Measurements from ENCODE around the gene GNG13. TPM values are rescaled to one million over a fixed set of nuclear protein-coding genes. Genes with fewer than 3 reads are reported as not detected.
"Not testable (repeated sequence)": the region's sequence is repeated elsewhere in the genome, so short reads cannot be mapped to it uniquely, and the experiment has no call there.

GNG13 gene
- total RNA-seq, 2 experiments from 2014 or later: not detected

DNA sequence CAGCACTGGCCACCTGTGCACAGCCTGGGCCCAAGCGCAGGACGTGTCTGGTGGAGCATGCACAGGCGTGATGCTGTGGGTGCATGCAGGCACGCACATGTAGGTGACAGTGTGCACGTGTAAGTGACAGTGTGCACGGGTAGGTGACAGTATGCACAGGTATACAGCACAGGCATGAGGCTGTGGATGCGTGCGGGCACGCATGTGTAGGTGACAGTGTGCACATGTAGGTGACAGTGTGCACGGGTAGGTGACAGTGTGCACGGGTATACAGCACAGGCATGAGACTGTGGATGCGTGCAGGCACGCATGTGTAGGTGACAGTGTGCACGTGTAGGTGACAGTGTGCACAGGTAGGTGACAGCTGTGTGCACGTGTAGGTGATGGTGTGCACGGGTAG, 20.2 kb downstream of the GNG13 start:
- ATAC-seq: no peak
- CTCF ChIA-PET: interaction anchor here (1.1 kb wide), 1 partner anchor 68 kb away, joined by 4 read pairs; no protein-coding TSS in a partner anchor
- no peak for DNase-seq
- Mint-ChIP-seq H3K27ac (no peak overlapping the region), H3K4me1 (peaks cover 2% of the 10 kb centered on the region), H3K27me3 (peaks cover 4% of the 10 kb centered on the region), H3K36me3 (no peaks in the 10 kb centered on the region), H3K4me3 (no peak overlapping the region), H3K9me3 (ENCODE audit: low read depth) (no peaks in the 10 kb centered on the region)

DNA sequence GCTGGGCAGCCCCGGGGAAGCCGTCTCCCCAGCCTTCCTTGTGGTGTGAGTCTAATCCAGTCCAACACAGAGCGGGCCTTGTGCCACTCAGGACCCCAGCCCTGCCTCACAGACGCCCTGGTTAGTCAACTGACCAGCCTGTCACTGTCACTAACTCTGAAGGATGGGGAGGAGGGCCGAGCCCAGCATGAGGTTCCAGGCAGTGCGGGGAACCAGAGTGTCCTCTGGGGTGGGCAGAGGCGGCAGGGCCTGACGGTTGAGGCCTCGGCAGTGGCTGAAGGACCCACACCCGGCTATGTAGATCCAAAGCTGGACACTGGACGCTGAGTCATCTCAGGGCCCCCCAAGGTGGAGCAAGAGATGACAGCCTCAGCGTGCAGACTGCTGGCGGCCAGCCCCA, 21.0 kb downstream of the GNG13 start:
- DNase-seq (no peak), ATAC-seq (no peak)
- CTCF ChIA-PET: no interaction called here
- H3K27ac Mint-ChIP-seq: no peak overlapping the region
- H3K4me3 Mint-ChIP-seq: no peak overlapping the region
- peaks cover 4% of the 10 kb centered on the region for H3K27me3 Mint-ChIP-seq
- no peaks in the 10 kb centered on the region for H3K9me3 Mint-ChIP-seq (ENCODE audit: low read depth)
- H3K36me3 Mint-ChIP-seq: no peaks in the 10 kb centered on the region
- peaks cover 2% of the 10 kb centered on the region for H3K4me1 Mint-ChIP-seq

DNA sequence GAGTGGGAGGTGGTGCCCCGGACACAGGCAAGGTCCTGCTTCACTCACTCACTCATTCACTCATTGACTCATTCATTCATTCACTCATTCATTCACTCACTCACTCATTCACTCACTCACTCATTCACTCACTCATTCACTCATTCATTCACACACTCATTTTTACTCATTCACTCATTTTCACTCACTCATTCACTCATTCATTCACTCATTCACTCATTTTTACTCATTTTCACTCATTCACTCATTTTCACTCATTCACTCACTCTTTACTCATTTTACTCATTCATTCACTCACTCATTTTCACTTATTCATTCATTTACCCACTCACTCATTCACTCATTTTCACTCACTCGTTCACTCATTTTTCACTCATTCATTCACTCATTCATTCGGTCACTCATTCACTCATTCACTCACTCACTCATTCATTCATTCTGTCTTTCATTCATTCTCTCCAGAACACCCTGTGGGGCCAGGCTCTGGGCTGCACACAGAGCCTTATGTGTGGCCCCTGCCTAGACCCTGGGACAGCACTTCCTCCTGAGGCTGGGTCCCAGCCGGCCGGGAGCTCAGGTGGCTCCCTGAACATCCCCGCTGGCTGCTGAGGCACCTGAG, 21.5 kb downstream of the GNG13 start:
- CTCF ChIA-PET: no interaction called here
- DNase-seq (no peak), ATAC-seq (no peak)
- H3K4me3 Mint-ChIP-seq: no peak overlapping the region
- peaks cover 4% of the 10 kb centered on the region for H3K27me3 Mint-ChIP-seq
- H3K9me3 Mint-ChIP-seq (ENCODE audit: low read depth): no peaks in the 10 kb centered on the region
- no peaks in the 10 kb centered on the region for H3K36me3 Mint-ChIP-seq
- H3K4me1 Mint-ChIP-seq: peaks cover 2% of the 10 kb centered on the region
- H3K27ac Mint-ChIP-seq: no peak overlapping the region

DNA sequence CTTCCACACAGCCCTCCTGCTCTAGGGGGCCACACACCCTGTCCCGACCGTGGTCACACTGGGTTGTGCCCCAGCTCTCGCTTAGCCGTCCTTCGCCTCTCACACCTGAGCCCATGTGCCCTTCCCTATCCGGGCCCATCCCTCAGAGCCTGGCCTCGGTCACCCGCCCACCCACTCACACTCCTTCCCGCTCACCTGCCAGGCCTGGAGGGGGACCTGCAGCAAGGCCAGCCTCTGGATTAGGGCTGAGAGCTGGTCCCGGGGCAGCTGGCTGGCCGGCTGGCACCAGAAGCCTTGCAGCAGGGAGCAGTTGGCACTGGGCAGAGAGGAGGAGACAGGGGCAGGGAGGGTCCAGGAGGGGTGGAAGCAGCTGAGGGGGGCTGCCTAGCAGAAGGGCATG, 22.1 kb downstream of the GNG13 start:
- Mint-ChIP-seq H3K4me1 (peaks cover 2% of the 10 kb centered on the region), H3K27me3 (peaks cover 4% of the 10 kb centered on the region), H3K4me3 (no peak overlapping the region), H3K36me3 (no peaks in the 10 kb centered on the region), H3K27ac (no peak overlapping the region), H3K9me3 (ENCODE audit: low read depth) (no peaks in the 10 kb centered on the region)
- no peak for DNase-seq
- no peak for ATAC-seq
- CTCF ChIA-PET: no interaction called here

DNA sequence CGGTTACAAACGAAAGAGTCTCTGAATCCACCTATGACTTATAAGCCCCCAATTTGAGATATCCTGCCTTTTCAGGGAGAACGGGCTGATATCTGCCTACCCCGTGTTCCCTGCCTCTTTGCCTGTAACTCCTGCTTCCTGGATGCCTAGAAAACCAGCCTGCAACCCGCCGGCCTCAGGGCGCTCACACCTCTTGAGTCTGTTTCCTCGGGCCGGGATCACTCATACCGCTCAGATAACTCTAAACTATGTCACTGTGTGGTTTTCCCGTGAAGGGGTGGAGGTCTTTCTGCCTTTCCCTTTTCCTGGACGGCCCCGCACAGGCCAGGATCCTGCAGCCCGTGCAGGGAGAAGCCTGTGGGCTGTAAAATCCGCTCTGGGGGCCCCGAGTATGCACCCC, 22.7 kb downstream of the GNG13 start:
- Mint-ChIP-seq H3K27me3 (peaks cover 4% of the 10 kb centered on the region), H3K27ac (no peak overlapping the region), H3K4me1 (peaks cover 2% of the 10 kb centered on the region), H3K4me3 (no peak overlapping the region), H3K36me3 (no peaks in the 10 kb centered on the region), H3K9me3 (ENCODE audit: low read depth) (no peaks in the 10 kb centered on the region)
- CTCF ChIA-PET: no interaction called here
- DNase-seq: no peak
- no peak for ATAC-seq

DNA sequence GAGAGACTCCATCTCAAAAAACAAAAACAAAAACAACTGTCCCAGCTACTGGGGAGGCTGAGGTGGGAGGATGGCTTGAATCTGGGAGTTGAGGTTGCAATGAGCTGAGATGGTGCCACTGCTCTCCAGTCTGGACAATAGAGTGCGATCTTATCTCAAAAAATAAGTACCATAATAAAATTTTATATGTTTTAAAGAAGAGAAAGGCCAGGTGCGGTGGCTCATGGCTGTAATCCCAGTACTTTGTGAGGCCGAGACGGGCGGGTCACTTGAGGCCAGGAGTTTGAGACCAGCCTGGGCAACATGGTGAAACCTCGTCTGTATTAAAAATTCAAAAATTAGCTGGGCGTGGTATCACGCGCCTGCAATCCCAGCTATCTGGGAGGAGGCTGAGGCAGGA, 23.7 kb downstream of the GNG13 start:
- peaks cover 2% of the 10 kb centered on the region for H3K4me1 Mint-ChIP-seq
- no peak for ATAC-seq
- no peak for DNase-seq

DNA sequence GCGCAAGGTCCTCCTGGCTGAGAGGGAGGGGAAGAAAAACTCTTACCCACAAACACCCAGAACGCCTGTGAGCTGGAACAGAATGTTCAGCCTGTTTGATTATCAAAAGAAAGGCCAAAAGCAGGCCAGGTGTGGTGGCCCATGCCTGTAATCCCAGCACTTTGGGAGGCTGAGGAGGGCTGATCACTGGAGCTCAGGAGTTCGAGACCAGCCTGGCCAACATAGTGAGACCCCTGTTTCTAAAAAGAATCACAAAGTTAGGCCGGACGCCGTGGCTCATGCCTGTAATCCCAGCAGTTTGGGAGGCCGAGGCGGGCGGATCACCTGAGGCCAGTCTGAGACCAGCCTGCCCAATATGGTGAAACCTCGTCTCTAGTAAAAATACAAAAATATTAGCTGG, 24.2 kb downstream of the GNG13 start:
- H3K27ac Mint-ChIP-seq; H3K4me3 Mint-ChIP-seq; H3K4me1 Mint-ChIP-seq; DNase-seq; H3K27me3 Mint-ChIP-seq; ATAC-seq; H3K36me3 Mint-ChIP-seq; H3K9me3 Mint-ChIP-seq (ENCODE audit: low read depth): not testable (repeated sequence)
- CTCF ChIA-PET: interaction anchor here (1.7 kb wide), 1 partner anchor 9 kb away, joined by 4 read pairs; no protein-coding TSS in a partner anchor

More for the DNA sequence above, 23.7 kb downstream of the GNG13 start:
- peaks cover 4% of the 10 kb centered on the region for H3K27me3 Mint-ChIP-seq
- no peaks in the 10 kb centered on the region for H3K9me3 Mint-ChIP-seq (ENCODE audit: low read depth)
- no peak overlapping the region for H3K4me3 Mint-ChIP-seq
- no peak overlapping the region for H3K27ac Mint-ChIP-seq
- CTCF ChIA-PET: interaction anchor here (1.7 kb wide), 1 partner anchor 9 kb away, joined by 4 read pairs; no protein-coding TSS in a partner anchor
- no peaks in the 10 kb centered on the region for H3K36me3 Mint-ChIP-seq

DNA sequence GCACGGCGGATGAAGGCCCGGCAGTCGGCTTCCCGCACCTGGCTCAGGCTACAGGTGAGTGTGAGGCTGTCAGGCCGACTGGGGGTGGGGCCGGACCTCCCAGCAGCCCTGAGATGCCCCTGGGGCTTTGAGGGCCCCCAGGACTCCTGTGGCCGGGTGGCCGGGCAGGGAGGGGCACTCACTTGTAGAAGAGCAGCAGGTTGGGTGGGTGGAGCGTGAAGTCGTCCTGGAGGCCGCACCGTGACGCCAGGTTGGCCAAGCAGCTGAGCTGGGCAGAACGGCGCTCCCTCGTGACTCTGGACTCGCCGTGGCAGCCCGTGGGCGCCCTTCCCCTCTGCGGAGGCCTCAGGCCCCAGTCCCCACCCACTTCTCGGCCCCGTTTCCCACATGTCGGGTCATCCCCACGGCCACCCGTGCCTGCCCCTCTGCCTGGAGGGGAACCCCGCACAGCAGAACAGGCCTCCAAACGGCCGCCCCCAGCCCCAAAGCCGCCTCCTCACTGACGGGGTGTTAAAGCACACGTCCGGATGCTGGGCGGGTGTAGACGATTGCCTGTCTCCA, 25.2 kb downstream of the GNG13 start:
- Mint-ChIP-seq H3K27ac (no peak overlapping the region), H3K9me3 (ENCODE audit: low read depth) (no peaks in the 10 kb centered on the region), H3K36me3 (no peaks in the 10 kb centered on the region), H3K27me3 (peaks cover 4% of the 10 kb centered on the region), H3K4me1 (peaks cover 2% of the 10 kb centered on the region), H3K4me3 (no peak overlapping the region)
- CTCF ChIA-PET: no interaction called here
- ATAC-seq: no peak
- DNase-seq: no peak

DNA sequence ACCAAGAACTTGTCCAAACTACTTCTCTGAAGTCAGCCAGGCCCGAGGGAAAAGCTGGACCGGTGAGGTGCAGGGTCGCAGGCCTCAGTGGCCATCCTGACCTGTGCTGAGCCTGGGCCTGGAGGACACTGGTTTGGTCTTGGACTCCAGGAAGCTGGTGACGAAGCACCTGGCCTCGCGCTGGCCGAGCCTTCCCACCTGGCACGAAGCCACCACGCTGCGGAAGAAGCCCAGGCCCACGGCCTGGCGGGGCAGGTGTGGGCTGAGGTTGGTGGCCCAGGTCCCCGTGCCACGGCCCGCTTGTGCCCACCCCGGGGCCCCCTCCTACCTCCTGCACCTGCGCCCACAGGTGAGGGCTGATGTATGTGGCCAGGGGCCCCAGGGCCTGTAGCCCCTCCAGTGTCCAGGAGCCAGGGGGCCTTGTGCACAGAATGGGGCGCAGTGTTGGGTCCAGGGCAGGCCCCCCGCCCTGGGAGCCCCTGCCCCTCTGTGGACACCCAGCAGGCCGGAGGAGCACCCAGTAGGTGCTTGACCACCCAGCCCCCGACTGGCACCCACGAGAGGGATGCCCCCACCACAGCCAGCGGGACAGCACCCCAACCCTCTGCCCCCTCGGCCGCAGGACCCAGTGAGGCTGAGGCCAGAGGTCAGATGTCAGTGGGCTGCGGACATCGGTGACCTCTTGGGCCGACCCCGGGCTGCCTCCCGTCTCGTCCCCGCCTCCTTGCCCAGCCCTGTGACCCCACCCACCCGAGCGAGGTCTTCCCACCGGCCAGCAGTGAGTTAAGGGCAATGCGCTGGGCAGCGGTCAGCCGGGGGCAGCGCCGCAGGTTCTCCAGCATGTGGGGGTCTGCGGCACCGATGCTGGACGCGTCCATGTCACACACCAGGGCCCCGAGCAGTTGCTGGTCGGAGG, 26.2 kb downstream of the GNG13 start:
- Mint-ChIP-seq H3K27me3 (peaks cover 4% of the 10 kb centered on the region), H3K4me1 (peaks cover 2% of the 10 kb centered on the region), H3K27ac (no peak overlapping the region), H3K9me3 (ENCODE audit: low read depth) (no peaks in the 10 kb centered on the region), H3K36me3 (no peaks in the 10 kb centered on the region), H3K4me3 (no peak overlapping the region)
- DNase-seq: no peak
- CTCF ChIA-PET: interaction anchor here (1.7 kb wide), 1 partner anchor 55 kb away, joined by 4 read pairs; no protein-coding TSS in a partner anchor
- no peak for ATAC-seq

DNA sequence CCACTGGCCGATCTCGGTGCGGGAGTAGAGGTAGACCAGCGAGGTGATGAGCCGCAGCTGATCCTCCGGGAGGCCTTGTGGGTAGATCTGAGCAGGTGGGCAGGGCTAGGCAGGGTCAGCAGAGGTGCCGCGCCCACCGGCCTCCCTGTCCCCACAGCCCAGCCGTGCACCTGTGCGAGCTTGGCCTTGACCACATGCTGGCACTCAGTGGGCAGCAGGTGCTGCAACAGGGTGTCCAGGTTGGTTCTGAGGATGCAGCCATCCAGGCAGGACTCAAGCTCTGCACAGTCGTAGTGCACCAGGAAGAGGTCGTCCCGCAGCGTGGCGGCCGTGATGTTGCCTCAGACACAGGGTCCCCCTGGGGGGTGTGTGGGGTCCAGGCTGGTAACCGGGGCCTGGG, 27.6 kb downstream of the GNG13 start:
- no peak for ATAC-seq
- Mint-ChIP-seq H3K27me3 (peaks cover 3% of the 10 kb centered on the region), H3K9me3 (ENCODE audit: low read depth) (no peaks in the 10 kb centered on the region), H3K36me3 (no peaks in the 10 kb centered on the region), H3K27ac (no peak overlapping the region), H3K4me3 (no peak overlapping the region), H3K4me1 (peaks cover 2% of the 10 kb centered on the region)
- no peak for DNase-seq
- CTCF ChIA-PET: interaction anchor here (1.5 to 1.7 kb wide), 2 partner anchors 12 to 53 kb away, joined by 3 to 4 read pairs; no protein-coding TSS in a partner anchor

DNA sequence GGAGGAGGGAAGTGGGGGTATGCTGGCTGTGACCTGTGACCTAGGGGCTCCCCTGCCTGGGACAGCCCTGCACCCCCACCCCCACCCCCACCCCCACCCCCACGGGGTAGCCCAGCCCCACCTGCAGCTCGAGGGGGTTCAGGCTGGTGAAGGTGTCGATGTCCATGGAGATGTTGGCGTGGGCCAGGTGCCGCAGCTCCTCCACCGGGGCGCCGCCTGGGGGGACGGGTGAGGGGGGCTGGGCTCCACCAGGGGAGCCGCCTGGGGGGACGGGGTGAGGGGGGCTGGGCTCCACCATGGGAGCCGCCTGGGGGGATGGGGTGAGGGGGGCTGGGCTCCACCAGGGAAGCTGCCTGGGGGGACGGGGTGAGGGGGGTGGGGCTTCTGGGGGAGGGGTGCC, 30.1 kb downstream of the GNG13 start:
- DNase-seq (no peak), ATAC-seq (no peak)
- CTCF ChIA-PET: interaction anchor here (1.2 kb wide), 1 partner anchor 58 kb away, joined by 5 read pairs; no protein-coding TSS in a partner anchor
- Mint-ChIP-seq H3K36me3 (no peaks in the 10 kb centered on the region), H3K9me3 (ENCODE audit: low read depth) (no peaks in the 10 kb centered on the region), H3K4me3 (no peak overlapping the region), H3K27me3 (no peaks in the 10 kb centered on the region), H3K27ac (no peak overlapping the region), H3K4me1 (no peaks in the 10 kb centered on the region)

DNA sequence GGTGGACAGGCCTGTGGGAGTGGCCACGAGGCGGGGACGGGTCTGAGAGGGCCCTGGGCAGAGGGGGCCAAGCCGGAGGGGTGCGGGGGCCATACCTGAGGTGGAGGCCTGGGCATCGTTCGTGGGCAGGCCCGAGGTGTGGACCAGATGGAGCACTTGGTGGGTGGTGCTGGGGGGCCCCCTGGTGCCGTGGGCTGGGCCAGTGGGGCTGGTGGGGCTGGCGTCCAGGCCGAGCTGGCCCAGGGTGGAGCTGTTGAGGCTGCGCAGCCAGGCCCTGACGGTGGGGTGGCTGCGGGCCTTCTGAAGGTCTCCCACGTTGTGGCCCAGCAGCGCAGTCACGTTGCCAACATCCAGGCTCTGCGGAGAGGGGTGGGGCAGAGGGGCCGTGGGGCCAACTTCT, 30.6 kb downstream of the GNG13 start:
- CTCF ChIA-PET: no interaction called here
- no peak overlapping the region for H3K4me3 Mint-ChIP-seq
- no peaks in the 10 kb centered on the region for H3K4me1 Mint-ChIP-seq
- H3K27ac Mint-ChIP-seq: no peak overlapping the region
- no peaks in the 10 kb centered on the region for H3K9me3 Mint-ChIP-seq (ENCODE audit: low read depth)
- no peaks in the 10 kb centered on the region for H3K27me3 Mint-ChIP-seq
- ATAC-seq (no peak), DNase-seq (no peak)
- no peaks in the 10 kb centered on the region for H3K36me3 Mint-ChIP-seq

DNA sequence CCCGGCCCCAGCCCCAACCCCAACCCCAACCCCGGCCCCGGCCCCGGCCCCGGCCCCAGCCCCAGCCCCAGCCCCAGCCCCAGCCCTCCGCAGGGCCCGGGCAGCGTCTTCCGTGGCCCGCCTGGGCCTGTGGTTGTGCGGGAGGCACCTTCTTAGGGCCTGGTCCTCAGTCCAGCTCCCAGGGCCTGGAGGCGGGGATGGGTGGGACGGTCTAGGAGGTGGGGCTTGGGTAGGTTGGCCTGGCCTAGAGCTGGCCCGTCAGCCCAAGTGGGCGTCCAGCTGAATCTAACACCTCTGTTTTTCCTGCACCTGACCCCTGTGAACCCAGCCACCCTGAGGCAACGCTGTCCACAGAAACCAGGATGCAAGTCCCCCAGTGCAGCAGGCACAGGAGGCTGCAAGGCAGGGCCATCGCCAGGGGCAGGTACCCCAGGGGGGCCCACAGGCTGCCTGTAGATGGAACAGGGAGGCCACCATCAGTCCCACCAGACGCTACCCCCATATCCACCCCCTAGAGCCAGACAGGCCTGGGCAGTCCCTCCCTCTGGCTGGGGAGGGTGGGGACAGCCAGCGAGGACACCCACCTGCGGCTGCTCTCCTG, 31.2 kb downstream of the GNG13 start:
- DNase-seq (no peak), ATAC-seq (no peak)
- CTCF ChIA-PET: interaction anchor here (0.6 kb wide), 1 partner anchor 16 kb away, joined by 3 read pairs; no protein-coding TSS in a partner anchor
- no peaks in the 10 kb centered on the region for H3K36me3 Mint-ChIP-seq
- H3K4me3 Mint-ChIP-seq: no peak overlapping the region
- no peaks in the 10 kb centered on the region for H3K9me3 Mint-ChIP-seq (ENCODE audit: low read depth)
- H3K27me3 Mint-ChIP-seq: no peaks in the 10 kb centered on the region
- no peak overlapping the region for H3K27ac Mint-ChIP-seq
- H3K4me1 Mint-ChIP-seq: no peaks in the 10 kb centered on the region

Data from activated CD8-positive, alpha-beta memory T cell treated with anti-CD3 and anti-CD28 coated beads, Interleukin-2, amount 10 ng/mL, durations not matched to agents 7 days and 5 days (primary cell).